Ascending aorta (tissue), 2 donors: ENCODE measurements around the gene SMS. TPM values are rescaled to one million over a fixed set of nuclear protein-coding genes. Genes with fewer than 3 reads are reported as not detected.

ENCODE experiments used
- DNase-seq, 2 donors: peaks; one replicate each; pipeline ENCODE4 v3.0.0-alpha.2; 2019; ENCODE audit warnings: low spot score in 2 of 2
- H3K27ac ChIP-seq, 2 donors: fragments of 200-600 bp; sonication (generic); one replicate each; pipeline ENCODE4 v1.5.1; 2016 to 2017; ENCODE audit warnings: mild to moderate bottlenecking in 1 of 2
- H3K27me3 ChIP-seq: fragments of 200-600 bp; sonication (generic); one replicate; pipeline ENCODE4 v1.5.1; 2017
- H3K36me3 ChIP-seq, 2 donors: fragments of 200-600 bp; sonication (generic); one replicate each; pipeline ENCODE4 v1.5.1; 2016
- H3K4me1 ChIP-seq, 2 donors: fragments of 200-600 bp; sonication (generic); one replicate each; pipeline ENCODE4 v1.5.1; 2016 to 2017; ENCODE audit warnings: mild to moderate bottlenecking in 1 of 2
- H3K4me3 ChIP-seq, 2 donors: fragments of 200-600 bp; sonication (generic); one replicate each; pipeline ENCODE4 v1.5.1; 2016 to 2017; ENCODE audit warnings: mild to moderate bottlenecking in 1 of 2
- H3K9me3 ChIP-seq, 2 donors: fragments of 200-600 bp; sonication (generic); one replicate each; pipeline ENCODE4 v1.5.1; 2016
- CTCF ChIP-seq, 3 experiments: fragments of 200-600 bp in 2 of 3; fragments of 450-650 bp in 1 of 3; sonication (generic) in 2 of 3; IDR thresholded peaks; one replicate each; pipeline ENCODE4 v1.5.1; 2016 to 2019; ENCODE audit warnings: antibody characterized with exemption in 3 of 3, mild to moderate bottlenecking in 1 of 3, moderate library complexity in 1 of 3
- intact Hi-C: fragments of 100-400 bp; cut with DNase I; formaldehyde crosslinking; loops from one replicate; pipeline ENCODE4 v1.15.1; 2023
- total RNA-seq: library from RNA; depleted of rRNA; stranded (reverse); fragments of >200 nt; gene quantifications from one replicate; pipeline ENCODE4 v1.1.0, GENCODE V29; 2016

The SMS gene
- total RNA-seq, 1 donor from 2014 or later: 35.1 TPM

- H3K27ac ChIP-seq: no peak within 1 kb of the TSS
- H3K4me1 ChIP-seq: no peaks in the 10 kb centered on the region
- DNase-seq: no peak
- no peaks in the 10 kb centered on the region for H3K9me3 ChIP-seq
- no peaks in the 10 kb centered on the region for H3K27me3 ChIP-seq
- intact Hi-C loops: no loop called here
- H3K4me3 ChIP-seq: no peak within 1 kb of the TSS
- no peaks in the 10 kb centered on the region for H3K36me3 ChIP-seq
- TF ChIP-seq CTCF (IDR thresholded peaks at IDR 0.05): no peak
These were observed 91.6 kb downstream of the SMS start, which contains the start of gene PHEX for GRCh38 chrX:22032084-22032483. Gene PHEX, plus strand, starts transcription at chrX:22032325. Its CDS starts 681 bp downstream, at chrX:22033006.

- H3K4me1 ChIP-seq: no peaks in the 10 kb centered on the region
- no peak for DNase-seq
- no peaks in the 10 kb centered on the region for H3K27me3 ChIP-seq
- TF ChIP-seq CTCF (IDR thresholded peaks at IDR 0.05): no peak
- no peaks in the 10 kb centered on the region for H3K36me3 ChIP-seq
- H3K27ac ChIP-seq: no peak overlapping the region
- intact Hi-C loops: no loop called here
- no peak overlapping the region for H3K4me3 ChIP-seq
- H3K9me3 ChIP-seq: no peaks in the 10 kb centered on the region
These were observed 92.0 kb downstream of the SMS start for GRCh38 chrX:22032506-22032905.

- H3K36me3 ChIP-seq: no peaks in the 10 kb centered on the region
- H3K9me3 ChIP-seq: no peaks in the 10 kb centered on the region
- no peak overlapping the region for H3K4me3 ChIP-seq
- no peak overlapping the region for H3K27ac ChIP-seq
- intact Hi-C loops: no loop called here
- H3K4me1 ChIP-seq: no peaks in the 10 kb centered on the region
- no peak for DNase-seq
- TF ChIP-seq CTCF (IDR thresholded peaks at IDR 0.05): no peak
- H3K27me3 ChIP-seq: no peaks in the 10 kb centered on the region
These were observed 93.3 kb downstream of the SMS start for GRCh38 chrX:22033818-22034217.

- intact Hi-C loops: no loop called here
- no peak for TF ChIP-seq CTCF (IDR thresholded peaks at IDR 0.05)
These were observed 94.7 kb downstream of the SMS start for GRCh38 chrX:22035236-22035635.

GRCh38 chrX:22037225-22037624 is 96.7 kb downstream of the SMS start:
- H3K4me1 ChIP-seq: no peaks in the 10 kb centered on the region
- no peaks in the 10 kb centered on the region for H3K27me3 ChIP-seq
- no peaks in the 10 kb centered on the region for H3K36me3 ChIP-seq
- DNase-seq: no peak
- H3K27ac ChIP-seq: no peak overlapping the region
- no peak overlapping the region for H3K4me3 ChIP-seq
- no peak for TF ChIP-seq CTCF (IDR thresholded peaks at IDR 0.05)
- intact Hi-C loops: no loop called here
- no peaks in the 10 kb centered on the region for H3K9me3 ChIP-seq

More at GRCh38 chrX:22035236-22035635, 94.7 kb downstream of the SMS start:
- Histone ChIP-seq H3K4me3 (no peak overlapping the region), H3K4me1 (no peaks in the 10 kb centered on the region), H3K27me3 (no peaks in the 10 kb centered on the region), H3K9me3 (no peaks in the 10 kb centered on the region), H3K36me3 (no peaks in the 10 kb centered on the region), H3K27ac (no peak overlapping the region)
- no peak for DNase-seq

GRCh38 chrX:22037911-22038537 is 97.5 kb downstream of the SMS start:
- Histone ChIP-seq H3K27me3 (no peaks in the 10 kb centered on the region), H3K27ac (no peak overlapping the region), H3K9me3 (no peaks in the 10 kb centered on the region), H3K4me3 (no peak overlapping the region), H3K4me1 (no peaks in the 10 kb centered on the region), H3K36me3 (no peaks in the 10 kb centered on the region)
- no peak for TF ChIP-seq CTCF (IDR thresholded peaks at IDR 0.05)
- DNase-seq: no peak
- intact Hi-C loops: no loop called here
